ENCODE results near the gene TBX15.
"Not testable (repeated sequence)": the region's sequence is repeated elsewhere in the genome, so short reads cannot be mapped to it uniquely, and the experiment has no call there.

TBX15 gene

DNA sequence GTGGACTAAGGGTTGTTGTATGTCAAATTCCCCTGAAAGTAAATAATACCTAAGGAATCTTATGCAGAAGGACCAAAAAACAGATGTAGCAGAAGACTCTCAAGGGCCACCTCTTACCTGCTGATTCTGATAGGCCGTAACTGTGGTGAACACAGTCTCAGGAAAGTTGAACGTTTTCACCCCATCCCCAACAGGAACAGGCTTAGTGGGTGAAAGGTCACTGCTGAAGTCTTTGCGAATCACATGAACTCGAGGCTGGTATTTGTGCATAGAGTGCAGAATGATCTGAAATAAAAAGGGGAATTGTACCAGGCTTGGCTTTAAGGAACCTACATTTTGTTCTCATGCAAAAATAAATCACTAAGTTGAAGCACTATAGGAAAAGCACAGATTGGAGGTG, 64.8 kb downstream of the TBX15 start:
- no peak for DNase-seq

DNA sequence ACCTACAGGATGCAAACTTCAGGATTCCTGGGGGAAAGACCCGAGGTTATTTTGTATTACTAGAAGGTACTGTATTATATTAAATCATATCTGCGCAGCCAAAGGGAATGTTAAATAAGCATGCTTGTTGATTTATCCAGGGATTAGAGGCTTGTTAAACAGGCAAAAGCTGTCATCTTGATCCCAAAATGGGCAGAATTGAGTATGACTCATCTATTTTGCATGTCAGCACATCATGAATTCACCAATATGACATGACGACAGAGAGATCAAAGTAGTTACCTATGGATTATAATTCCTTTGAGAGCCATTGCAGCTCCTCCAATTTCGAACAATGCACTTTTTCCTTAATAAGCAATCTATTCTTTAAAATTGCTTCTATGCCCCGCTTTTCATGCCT, 66.1 kb downstream of the TBX15 start:
- DNase-seq = no peak

DNA sequence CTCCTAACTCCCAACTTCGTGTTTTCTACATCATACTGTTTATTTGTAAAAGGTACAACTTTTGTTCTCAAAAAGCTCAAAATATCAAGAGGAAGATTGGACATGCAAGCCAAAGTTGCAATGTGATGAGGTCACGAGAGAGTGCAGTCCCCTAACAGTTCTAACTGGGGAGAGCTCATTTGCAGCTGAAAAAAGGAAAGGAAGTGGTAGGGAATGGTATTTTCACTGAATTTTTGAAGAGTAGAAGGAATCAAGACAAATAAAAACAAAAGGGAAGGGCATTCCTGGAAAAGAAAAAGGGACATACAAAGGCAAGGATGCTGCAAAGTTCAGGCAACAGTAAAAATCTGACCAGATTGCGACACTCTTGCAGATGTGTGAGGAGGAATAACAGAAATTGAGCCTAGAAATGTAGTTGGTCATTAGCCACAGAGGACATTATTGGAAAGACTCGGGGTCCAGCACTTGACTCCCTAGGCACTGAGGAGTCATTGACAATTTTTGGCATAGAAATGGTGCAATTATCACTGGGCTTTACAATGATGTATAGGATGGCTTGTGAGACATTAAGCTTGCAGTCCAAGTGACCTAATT, 67.9 kb downstream of the TBX15 start:
- DNase-seq = no peak

DNA sequence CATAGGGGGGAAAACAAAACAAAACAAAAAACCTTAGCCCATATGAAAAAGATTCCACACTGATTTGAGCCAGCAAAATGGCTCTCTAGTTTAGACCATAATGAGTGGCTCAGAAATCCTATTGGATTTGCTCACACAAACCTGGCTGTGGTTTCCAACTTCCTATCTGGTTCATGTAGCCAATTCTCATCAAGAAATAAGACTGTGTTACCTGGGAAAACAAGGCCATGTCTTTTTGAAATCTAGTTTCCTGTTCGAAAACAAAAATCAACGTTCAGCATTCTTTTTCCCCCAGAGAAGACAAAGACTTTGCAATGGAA, 69.2 kb downstream of the TBX15 start:
- DNase-seq = no peak

DNA sequence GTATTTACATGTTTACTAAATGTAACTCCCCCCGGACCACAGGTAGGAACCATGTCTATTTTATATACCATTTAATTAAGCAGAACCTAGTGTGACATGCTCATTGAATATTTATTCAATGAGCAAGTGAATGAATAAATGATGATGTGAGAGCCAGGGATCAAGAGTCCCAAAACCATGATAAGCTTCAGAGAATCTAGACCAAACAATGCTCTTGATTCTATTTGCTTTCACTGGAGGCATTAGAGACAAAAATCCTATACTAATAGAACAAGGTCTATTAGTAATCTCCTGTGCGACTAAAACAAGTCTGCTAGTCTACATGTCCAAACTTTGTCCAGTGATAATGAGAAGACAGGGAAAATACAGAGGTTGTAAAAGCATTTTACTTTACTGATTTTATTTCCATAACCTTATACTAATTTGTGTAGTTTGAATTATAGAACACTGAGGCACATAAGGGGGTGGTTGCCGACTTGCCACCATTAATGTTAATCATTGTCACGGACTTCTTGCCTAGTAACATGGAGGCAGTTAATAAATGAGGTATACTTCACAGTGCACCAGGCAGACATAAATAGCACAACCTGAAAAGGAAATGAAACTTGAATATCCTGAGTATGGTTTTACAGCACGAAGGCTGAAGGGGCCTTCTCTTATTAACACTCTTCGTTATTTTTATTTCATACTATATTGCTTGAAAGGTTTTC, 69.8 kb downstream of the TBX15 start:
- DNase-seq = no peak

DNA sequence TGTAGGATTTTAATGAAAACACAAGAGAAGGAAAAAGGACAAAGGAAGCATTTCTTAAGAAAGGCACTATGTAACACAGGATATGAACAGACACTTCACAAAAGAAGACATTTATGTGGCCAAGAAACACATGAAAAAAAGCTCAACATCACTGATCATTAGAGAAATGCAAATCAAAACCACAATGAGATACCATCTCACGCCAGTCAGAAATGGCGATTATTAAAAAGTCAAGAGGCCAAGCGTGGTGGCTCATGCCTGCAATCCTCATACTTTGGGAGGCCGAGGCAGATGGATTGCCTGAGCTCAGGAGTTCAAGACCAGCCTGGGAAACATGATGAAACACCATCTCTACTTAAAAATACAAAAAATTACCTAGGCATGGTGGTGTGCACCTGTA, 71.8 kb downstream of the TBX15 start:
- not testable (repeated sequence) for DNase-seq

DNA sequence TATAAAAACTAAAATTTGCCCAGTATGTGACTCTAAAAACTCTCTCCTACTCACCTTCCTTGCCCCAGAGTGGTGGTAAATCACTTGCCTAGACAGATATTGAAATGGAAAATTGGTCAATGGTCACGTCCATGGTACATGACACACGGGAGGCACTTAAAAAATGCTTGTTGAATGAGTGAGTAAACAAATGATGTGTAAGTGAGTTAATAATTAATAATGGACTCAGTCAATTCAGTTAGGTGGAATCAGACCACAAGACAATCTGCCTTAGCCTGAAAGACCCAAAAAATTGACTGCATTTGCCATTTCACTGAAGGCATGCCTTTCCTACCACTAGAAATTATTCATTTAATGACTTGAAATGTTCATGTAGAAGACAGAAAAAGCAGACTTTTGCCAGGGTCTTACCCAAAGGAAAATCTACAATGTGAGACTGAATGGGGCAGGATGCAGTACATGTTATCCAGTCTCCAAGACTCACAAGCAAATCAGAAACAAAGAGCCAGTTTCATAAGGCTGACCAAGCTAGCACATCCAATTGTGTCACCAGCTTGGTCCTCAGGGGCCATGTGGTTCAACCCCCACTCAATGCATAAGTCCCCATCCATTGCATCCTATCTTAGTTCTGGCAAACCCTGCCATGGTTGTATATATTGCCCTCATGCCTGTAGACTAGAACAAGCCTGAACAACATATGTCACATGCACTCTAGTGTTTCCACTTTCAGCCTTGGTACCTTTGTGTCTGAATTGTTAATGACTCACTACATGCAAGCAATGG, 73.6 kb downstream of the TBX15 start:
- no peak for DNase-seq

DNA sequence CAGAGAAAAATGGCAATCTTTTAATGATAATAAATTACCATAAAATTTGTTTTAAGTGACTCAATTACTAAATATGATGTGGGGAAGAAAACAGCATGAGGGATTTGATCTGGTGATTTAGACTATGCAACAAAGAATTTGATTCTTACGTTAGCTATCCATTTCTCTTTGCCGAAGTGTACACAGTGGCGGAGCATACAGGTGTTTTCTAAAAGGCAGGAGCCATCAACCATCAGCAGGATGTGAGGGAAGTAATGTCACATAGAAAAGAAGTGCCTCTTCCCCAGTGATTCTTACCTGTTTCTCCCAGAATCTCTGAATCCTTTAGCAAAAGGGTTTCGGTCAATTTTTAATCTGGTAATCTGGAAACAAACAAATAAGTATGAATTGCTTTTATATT, 74.3 kb downstream of the TBX15 start:
- DNase-seq = no peak

DNA sequence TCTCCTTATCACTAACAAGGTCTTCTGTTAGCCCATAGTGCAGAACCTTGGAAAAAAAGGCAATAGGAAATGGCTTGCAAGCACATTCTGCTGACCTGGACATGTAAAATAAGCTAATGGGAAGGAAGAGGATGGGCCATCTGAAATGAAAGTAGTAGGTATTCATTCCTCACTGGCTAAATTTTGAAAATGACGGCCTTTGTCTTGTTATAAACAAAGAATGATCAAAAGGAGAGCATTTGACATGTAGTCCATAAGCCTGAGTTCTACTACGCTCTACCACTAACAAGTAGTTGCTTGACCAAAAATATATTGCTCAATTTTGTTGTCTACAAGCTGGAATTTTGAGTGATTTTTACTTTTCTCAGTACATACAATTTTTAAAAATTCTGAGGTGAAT, 75.6 kb downstream of the TBX15 start:
- DNase-seq = no peak

DNA sequence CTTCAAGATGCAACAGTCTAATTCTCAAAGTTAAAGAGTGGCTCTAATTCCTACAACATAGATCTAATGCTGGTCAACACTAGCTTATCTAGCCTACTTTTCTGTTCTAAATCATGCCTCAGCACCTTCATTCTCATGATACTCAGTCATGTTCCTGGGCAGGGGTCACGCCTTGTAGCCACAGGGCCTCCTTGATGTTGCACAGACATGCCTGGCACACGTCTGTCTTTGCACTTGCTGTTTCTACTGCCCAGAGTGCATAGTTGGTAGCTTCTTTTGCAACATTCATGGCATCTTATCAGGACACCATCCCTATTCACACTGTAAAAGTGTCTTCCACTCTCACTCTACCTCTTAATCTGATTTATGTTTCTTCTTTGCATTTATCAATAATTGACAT, 76.6 kb downstream of the TBX15 start:
- DNase-seq = no peak

DNA sequence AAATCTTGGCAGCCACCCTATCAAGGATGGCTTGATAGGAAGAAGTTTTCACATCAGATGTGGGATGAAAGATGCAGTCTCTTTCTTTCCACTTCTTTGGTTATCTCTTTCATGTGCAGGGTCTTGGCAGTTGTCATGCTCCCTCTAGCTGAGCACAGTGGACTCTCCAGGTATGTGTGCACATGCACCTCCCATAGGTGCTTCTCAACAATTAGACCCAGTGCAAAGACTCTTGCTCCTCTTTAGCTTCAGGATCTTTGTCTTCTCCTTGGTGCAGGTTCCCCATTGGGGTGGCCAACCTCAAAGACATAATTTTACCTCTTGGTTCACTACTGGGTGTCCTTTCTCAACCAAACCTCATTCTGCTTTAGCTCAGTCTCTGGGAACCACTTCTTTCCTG, 80.7 kb downstream of the TBX15 start:
- no peak for DNase-seq

DNA sequence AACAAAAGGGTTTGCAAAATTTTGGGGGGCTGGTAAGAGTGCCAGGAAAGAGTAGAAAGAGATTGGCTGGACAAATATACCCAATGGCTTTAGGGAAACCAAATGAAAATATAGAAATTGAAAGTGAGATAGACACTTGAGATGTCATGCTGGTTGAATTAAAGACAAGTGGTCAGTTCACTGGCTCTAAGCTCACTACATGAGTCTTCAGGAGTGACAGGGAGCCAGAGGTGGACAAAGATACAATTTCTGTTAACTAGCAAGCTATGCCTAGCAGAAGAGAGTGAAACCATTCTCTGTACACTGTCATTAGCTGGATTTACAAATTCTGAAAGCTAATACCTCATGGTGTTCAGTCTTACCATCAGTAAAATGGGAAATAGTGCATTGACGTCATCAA, 82.5 kb downstream of the TBX15 start:
- DNase-seq = no peak

DNA sequence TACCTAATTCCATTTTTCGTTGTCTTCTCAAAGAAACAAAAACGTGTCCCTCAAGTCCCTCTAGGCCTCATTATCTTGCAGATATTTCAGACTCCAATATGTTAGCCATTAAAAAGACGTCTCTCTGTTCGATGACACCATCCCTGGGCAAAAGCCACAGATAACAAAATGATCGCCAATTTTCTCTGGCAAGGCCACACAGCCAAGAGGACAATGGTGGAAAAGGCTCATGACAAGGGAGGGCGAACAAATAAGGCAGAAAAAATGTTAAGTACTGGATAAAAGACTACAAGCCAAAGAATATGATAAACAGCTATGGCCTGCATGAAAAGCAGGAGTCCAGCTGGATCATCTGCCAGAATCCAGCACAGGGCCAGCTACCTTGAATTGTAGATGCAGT, 82.9 kb downstream of the TBX15 start:
- DNase-seq = no peak

DNA sequence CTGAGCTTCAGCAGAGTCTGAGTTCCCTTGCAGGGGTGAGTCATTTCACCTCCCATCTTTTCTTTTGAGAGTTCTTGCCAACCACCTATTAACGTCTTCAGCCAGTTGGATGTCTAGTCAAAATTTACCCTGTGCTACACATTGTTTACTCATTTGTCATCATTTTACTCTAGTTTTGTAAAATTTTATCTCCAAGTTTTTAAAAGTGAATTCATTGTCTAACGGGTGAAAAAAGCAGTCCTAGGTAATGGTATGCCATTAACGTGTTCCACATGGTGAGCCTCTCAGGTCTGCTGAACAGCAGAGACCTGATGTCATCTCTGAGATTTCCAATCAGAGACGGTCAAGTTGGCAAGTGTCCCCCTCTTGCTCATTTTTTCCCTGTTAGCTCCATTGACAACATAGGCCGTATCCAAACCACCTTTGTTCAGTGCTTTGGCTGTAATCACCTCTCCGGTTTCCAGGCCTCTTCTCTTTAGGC, 85.4 kb downstream of the TBX15 start:
- no peak for DNase-seq

DNA sequence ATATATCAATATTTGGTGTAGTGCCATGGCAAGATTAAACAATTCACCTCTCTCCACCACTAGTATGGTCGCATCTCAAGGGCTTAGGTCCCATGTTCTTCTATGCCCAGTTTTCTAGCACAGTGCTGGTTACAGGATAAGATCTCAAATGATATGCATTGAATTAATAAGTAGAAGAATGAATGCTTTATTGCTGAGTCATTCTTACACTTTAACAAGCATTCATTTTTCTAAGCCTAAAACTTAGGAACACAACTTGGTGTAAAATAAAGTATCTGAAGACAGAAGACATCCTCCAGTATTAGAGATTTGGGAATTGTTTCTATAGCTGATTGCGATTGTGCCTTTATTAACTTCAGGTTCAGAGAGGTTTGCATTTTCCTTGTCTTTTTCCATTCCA, 85.8 kb downstream of the TBX15 start:
- DNase-seq = no peak

DNA sequence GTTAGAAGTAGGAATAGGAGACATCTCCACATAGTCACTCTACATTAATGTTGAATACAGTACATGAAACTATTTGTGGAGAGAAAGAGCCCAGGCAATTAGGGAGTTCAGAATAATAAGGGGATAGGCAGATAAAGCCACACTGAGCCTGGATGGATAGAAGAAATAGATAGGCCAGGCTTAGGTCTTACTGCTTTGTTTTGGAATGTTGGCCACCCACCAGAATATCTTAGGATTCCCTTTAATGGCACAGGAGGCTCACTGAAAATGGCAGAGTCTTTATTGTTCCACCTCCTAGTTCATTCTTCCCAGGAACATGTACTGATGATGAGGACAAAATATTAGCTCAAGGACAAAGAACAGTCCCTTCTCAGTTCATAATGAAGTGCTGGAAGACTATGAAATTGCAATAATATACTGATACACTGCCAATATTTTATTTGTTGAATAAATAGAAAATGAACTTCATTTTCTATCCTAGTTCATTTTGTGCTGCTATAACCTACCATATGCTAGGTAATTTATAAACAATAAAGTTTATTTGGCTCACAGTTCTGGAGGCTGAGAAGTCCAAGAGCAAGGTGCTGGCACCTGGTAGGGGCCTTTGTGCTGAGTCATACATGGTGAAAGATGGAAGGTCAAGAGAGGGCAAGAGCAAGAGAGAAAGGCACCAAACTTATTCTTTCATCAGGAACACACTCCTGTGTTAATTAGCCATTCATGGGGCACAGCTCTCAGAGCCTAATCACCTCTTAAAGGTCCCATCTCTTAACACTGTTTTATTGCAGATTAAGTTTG, 87.3 kb downstream of the TBX15 start:
- DNase-seq = no peak

DNA sequence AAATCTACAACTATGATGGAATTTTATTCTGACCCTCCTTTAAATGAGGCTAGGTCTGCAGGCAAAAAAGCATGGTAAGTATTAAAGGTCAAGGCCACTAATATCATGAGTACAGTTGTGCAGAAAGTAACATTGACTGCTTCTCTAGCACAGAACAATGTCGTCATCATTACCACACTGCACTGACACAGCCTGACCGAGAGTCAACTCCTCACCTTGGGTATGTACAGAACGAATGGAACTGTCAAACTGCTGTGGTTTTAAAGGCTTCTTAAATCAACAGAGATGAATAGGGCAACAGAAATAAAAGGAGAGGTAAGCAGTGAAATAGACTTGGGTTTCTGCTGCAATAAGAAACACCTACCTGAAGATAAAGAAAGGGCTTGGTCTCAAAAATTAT, 88.8 kb downstream of the TBX15 start:
- no peak for DNase-seq

DNA sequence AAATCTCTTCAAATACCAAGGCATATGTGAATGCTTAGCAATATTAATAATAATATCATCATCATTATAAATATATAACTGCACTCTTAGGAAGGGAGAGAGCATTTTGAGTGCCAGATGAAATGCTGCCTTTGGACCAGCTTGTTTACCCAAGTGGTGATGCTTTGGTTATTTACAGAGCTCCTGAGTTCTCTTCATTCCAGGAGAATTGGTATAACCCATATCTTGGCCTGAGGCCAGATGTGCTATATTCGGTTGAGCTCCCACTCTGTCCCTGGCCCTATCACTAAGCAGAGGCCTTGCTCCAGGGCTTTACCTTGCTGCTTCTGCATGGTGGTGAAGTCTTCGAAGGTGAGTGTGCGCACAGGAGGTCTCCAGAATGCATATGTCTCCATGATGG, 89.4 kb downstream of the TBX15 start:
- no peak for DNase-seq

DNA sequence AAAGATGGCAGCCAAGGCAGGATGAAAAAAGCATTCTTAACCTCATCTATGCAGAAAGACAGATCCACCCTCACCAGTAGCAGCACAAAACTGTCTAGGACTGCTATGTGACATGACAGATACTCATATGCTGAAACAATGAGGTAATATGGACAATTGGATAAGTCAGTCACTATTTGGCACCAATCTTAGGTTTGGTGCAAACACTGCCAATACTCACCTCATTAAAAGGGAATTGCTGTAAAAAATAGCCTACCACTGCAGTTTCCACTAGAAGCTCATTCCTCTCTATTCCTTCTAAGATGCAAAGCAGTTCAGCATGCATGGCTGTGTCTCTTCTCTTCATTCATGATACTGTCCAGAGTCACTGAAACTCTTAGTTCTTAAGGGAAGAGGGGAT, 91.7 kb downstream of the TBX15 start:
- no peak for DNase-seq

DNA sequence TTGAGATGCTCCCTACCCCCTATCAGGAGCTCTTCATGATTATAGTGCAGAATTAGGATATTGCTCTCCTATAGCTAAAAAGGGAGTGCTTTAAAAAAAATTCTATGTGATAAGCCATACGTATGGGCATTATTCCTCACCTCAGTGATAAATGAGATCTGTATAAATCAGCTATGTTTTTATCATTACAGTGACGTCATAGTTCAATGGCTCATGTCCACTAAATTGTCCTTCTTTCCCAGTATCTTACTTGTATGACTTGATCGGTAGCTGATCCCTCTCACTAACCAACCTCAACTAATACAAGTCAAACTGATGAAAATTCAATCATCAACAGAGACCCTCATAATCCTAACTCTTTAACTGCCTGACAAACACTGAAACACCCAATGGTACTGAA, 93.3 kb downstream of the TBX15 start:
- no peak for DNase-seq

DNA sequence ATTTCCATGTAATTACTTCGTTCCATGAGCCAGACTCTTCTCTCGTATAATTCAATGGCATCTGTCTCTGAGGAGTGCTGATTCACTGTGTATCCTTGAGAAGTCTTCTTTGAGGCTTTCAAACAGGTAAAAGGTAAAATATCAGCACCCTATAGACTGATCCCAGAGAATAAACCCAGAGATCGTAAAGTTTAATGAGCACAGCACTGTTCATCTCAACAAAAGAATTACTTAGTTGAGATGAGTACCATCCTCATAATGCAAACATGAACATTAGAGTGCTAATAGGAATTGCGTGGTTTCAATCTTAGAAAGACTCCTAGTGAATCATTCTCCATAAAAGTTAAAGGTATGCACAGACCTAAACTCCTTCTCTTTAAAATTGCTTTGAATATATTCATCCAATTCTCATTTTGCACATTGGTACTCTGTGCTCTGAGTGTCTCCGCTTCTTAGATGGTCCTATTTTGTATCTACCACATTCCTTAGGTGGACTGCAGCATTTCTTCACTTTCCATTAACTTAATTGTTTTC, 97.2 kb downstream of the TBX15 start:
- no peak for DNase-seq

DNA sequence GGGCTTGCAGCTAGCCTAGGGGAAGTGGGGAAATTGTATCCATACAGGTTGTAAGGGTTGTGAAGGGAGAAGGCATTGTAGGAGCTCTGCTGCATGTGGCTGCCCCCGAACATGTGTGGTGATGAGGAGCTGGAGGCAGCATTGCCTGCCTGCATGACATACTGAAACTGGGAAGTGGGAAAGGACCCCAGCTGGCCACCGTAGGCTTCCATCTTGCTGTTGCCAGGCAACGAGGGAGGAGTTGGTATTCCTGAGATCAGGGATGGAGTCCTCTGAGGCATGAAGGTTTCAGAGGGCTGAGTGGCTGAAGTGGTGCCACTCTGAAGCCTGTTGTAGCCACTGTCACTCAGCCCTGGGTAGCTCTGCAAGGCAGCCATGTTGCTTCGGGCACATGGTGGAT, 103.2 kb downstream of the TBX15 start:
- no peak for DNase-seq

DNA sequence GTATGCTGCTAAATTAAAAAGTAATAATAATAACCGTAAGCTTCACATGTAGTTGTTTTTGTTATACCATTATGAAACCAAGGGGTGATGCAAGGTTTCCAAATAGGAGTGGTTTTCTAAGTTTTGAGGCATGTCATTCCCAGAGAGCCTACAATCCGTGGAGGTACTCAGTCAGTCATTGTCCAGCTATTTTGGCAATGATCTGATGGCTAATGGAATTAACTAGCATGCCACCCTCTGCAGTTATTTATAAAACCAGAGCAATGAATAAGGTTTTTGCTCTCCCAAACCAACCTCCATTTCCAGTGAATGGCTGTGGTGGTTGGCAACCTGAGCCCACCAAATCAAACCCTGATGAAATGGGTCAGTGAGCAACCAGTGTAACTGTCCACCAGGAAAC, 106.4 kb downstream of the TBX15 start:
- no peak for DNase-seq

Measured in activated CD8-positive, alpha-beta memory T cell treated with anti-CD3 and anti-CD28 coated beads for 24 hours (primary cell).